ENCODE measurements around the gene AIM2. TPM values are rescaled to one million over a fixed set of nuclear protein-coding genes. Genes with fewer than 3 reads are reported as not detected.

Gene AIM2
- total RNA-seq, 1 experiment from 2014 or later = 1.1 TPM

- no peak overlapping the region for H3K4ac ChIP-seq (ENCODE audit: low read depth, low read length)
- H3K56ac ChIP-seq (ENCODE audit: insufficient read length, low read depth, low read length) = no peak overlapping the region
- H2BK12ac ChIP-seq (ENCODE audit: insufficient read length, low read depth, low read length) = no peak overlapping the region
- Mint-ChIP-seq H3K9me3 (peaks cover 0 to 2% of the 10 kb centered on the region in 2 experiments; a peak in 3 of 5 replicates), H3K36me3 (ENCODE audit: insufficient read depth in 1 of 3, low read depth in 3 of 3) (peaks cover 0 to 3% (median 1%) of the 10 kb centered on the region in 3 experiments; a peak in 3 of 7 replicates), H3K4me1 (peaks cover 11 to 15% of the 10 kb centered on the region in 2 experiments), H3K27me3 (ENCODE audit: low read depth) (no peaks in the 10 kb centered on the region), H3K4me3 (no peak overlapping the region), H3K27ac (no peak overlapping the region)
- H2AFZ ChIP-seq (ENCODE audit: low read length) = no peak overlapping the region
- no peak overlapping the region for H4K8ac ChIP-seq (replicated peaks; ENCODE audit: insufficient read length, low read depth, low read length)
- H3K79me2 ChIP-seq (ENCODE audit: insufficient read depth, low read length) = no peaks in the 10 kb centered on the region
- H3K27me3 ChIP-seq (ENCODE audit: insufficient read depth, low read length) = no peaks in the 10 kb centered on the region
- no peaks in the 10 kb centered on the region for H4K20me1 ChIP-seq (ENCODE audit: control insufficient read depth, insufficient read depth, insufficient read length)
- no peak for DNase-seq
- no peak overlapping the region for H2AK5ac ChIP-seq (ENCODE audit: insufficient read length, low read length)
- no peak overlapping the region for H2BK5ac ChIP-seq (ENCODE audit: insufficient read length, low read length)
- no peak overlapping the region for H3K18ac ChIP-seq (ENCODE audit: insufficient read length, low read depth, low read length)
- no peak overlapping the region for H3K9ac ChIP-seq (ENCODE audit: extremely low read depth, insufficient read length, low read length)
- H3K9me3 ChIP-seq (ENCODE audit: control insufficient read depth, low read depth, low read length) = no peaks in the 10 kb centered on the region
- no peaks in the 10 kb centered on the region for H3K79me1 ChIP-seq (ENCODE audit: insufficient read depth, low read depth, low read length, poor library complexity, severe bottlenecking)
- no peaks in the 10 kb centered on the region for H3K23me2 ChIP-seq (ENCODE audit: insufficient read length, low read depth, low read length, poor library complexity, severe bottlenecking)
- H3K14ac ChIP-seq (ENCODE audit: insufficient read depth, low read length) = no peak overlapping the region; the same call in 1 of the 2 replicates
- H3K4me1 ChIP-seq (ENCODE audit: insufficient read depth, low read length) = no peaks in the 10 kb centered on the region; the same call in 1 of the 2 replicates
- H4K91ac ChIP-seq (ENCODE audit: insufficient read length, low read depth, low read length) = no peak overlapping the region
- no peak overlapping the region for H4K5ac ChIP-seq (ENCODE audit: insufficient read length, low read depth, low read length)
- H3K23ac ChIP-seq (ENCODE audit: insufficient read length, low read depth, low read length) = no peak overlapping the region
- H3K4me2 ChIP-seq (ENCODE audit: insufficient read depth, insufficient read length, low read length) = no peak overlapping the region
- no peak for TF ChIP-seq CTCF (conservative IDR thresholded peaks at IDR 0.05)
- no peak overlapping the region for H2BK20ac ChIP-seq (ENCODE audit: low read depth, low read length, poor library complexity, severe bottlenecking)
- H3T11ph ChIP-seq (ENCODE audit: low read length) = no peak overlapping the region
- H2BK120ac ChIP-seq (ENCODE audit: low read depth, low read length, poor library complexity, severe bottlenecking) = no peak overlapping the region
- no peak overlapping the region for H3K27ac ChIP-seq (ENCODE audit: insufficient read length, low read depth, low read length)
- WGBS (ENCODE audit: extremely low coverage, insufficient read length, low lambda C conversion rate) = no CpG with 5 or more reads among the region's 7 CpGs
- H2BK15ac ChIP-seq (ENCODE audit: low read depth, low read length) = no peak overlapping the region
Measured at GRCh38 chr1:159025043-159025442, 51.5 kb downstream of the AIM2 start.

Data from H9 (cell line).